ENCODE results near the gene RALB. TPM values are rescaled to one million over a fixed set of nuclear protein-coding genes. Genes with fewer than 3 reads are reported as not detected.
"Not testable (repeated sequence)": the region's sequence is repeated elsewhere in the genome, so short reads cannot be mapped to it uniquely, and the experiment has no call there.

The RALB gene
- polyA plus RNA-seq, 3 donors: 79.5 to 91.4 (median 90.9) TPM

GRCh38 chr2:120313695-120314615 is 61.3 kb downstream of the RALB start:
- DNase-seq (ENCODE audit: low read depth in 3 of 3, low spot score in 2 of 3): no peak

DNA sequence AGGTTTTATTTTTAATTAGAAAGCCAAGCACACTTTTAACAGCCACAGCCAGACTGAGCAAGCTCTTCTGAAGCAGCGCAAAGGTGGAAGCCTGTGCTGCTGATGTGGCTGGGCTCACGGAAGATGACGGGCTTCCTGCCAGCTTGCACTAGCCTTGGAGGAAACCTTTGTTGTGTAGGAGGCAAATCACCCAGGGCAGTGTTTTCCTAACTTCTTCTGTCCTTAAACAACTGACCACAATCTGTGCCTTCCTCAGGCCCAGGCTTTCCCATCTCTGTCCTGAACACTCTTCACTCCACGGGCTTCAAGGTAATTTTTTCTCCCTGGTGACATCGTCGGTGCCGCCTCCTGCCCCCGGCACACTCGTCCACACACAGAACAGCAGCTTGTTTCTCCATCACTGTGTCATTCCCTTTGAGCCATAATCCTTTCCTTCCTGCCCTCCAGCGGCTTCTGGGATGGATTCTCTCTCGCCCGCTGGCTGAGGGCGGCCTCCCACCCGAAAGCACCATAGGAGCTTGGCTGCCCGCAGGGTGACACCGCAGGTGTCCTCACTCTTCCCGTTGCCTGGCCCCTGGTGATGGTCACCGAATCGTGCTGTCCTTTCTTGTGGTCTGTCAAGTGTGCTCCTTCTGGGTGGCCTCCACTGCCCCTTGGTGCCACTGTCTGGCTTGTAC is 62.2 kb downstream of the RALB start:
- DNase-seq (ENCODE audit: low read depth in 3 of 3, low spot score in 2 of 3): no peak

DNA sequence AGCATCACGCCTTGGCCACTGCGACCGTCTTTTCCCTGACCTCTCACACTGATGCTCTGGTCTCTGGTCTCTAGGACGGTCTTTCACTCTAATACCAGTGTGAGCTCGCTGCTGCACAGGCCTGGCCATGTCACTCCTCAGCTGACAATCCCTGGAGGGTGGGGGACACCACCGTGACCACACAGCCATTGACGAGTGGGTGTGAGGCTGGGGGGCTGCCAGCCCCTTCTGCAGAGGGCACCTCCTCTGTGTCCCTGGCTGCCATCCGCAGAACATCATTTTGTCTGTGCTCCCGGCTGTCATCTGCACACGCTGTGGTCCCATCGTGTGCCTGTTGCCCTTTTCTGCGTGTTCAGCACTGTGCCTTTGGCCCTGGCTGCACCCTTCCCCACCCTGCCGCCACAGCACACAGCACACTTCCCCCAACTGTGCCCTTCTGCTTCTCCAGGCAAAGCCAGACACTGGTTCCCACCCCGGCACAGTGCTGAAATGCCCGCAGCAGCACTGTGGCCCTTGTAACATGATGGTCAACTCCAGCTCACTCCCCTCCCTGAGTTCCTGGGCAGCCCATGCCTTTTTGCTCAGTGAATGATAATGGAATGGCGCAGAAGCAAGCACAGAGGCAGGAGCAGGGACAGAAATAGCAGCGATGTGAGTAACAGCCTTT is 62.8 kb downstream of the RALB start:
- no peak for DNase-seq (ENCODE audit: low read depth in 3 of 3, low spot score in 2 of 3)

GRCh38 chr2:120316071-120316470 is 63.4 kb downstream of the RALB start:
- DNase-seq (ENCODE audit: low read depth in 3 of 3, low spot score in 2 of 3): no peak

- DNase-seq (ENCODE audit: low read depth in 3 of 3, low spot score in 2 of 3): no peak
Measured at GRCh38 chr2:120316528-120317179, 64.0 kb downstream of the RALB start.

DNA sequence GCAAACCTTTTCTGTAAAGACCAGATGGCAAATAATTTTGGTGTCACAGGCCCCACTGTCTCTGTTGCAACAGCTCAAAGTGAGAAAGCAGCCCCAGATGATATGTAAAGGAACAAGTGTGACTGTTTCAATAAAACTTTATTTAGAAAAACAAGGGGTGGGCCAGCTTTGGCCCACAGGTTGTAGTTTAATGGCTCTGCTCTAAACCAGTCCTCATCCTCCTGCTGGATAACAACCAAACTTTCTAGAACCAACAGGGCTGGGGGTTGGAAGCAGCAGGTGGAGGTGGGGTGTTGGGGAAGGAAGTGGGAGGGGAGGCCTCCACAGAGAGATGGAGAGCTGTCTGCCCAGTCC is 64.5 kb downstream of the RALB start:
- DNase-seq (ENCODE audit: low read depth in 3 of 3, low spot score in 2 of 3): no peak

- DNase-seq (ENCODE audit: low read depth in 3 of 3, low spot score in 2 of 3): no peak
Measured at GRCh38 chr2:120317916-120318315, 65.3 kb downstream of the RALB start.

DNA sequence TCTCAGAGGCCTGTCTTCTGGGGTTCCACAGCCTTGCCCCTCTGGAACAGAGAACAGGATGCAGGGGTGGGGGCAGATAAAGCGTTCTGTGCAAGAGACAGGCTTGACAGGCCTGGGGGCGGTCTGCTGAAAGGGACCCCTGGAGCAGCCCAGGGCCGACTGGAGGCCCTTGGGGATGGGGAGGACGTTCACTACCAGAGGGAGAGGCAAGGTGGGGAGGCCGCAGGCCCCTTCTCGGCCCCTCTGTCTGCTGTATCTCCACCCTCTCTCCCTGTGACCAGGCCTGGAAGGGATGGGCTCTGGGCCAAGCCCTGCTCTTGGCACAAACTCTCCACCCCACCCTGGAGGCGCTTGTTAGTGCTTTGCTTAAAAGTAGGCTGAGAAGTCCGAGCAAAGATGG is 66.0 kb downstream of the RALB start:
- DNase-seq (ENCODE audit: low read depth in 3 of 3, low spot score in 2 of 3): no peak

DNA sequence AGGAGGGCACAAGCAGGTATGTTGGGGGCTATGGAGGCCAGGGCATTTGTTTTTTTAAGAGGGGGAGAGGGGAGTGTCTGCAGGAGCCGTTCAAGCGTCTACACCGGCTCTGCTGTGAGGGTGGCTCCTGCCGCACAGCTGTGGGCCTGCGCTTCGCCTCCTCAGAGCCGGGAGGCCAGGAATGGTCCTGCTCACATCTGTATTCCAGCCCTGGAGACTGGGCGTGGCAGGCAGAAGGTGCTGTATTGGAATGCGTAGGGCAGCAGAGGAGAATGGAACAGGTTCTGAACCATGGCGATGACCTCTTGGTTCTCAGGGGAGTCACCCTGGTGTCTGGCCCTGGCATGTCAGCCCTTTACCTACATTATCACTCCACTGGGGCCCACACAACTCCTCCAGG is 66.5 kb downstream of the RALB start:
- no peak for DNase-seq (ENCODE audit: low read depth in 3 of 3, low spot score in 2 of 3)

GRCh38 chr2:120319686-120320317 is 67.2 kb downstream of the RALB start:
- DNase-seq (ENCODE audit: low read depth in 3 of 3, low spot score in 2 of 3): no peak

GRCh38 chr2:120320318-120320851 is 67.7 kb downstream of the RALB start:
- DNase-seq (ENCODE audit: low read depth in 3 of 3, low spot score in 2 of 3): no peak

DNA sequence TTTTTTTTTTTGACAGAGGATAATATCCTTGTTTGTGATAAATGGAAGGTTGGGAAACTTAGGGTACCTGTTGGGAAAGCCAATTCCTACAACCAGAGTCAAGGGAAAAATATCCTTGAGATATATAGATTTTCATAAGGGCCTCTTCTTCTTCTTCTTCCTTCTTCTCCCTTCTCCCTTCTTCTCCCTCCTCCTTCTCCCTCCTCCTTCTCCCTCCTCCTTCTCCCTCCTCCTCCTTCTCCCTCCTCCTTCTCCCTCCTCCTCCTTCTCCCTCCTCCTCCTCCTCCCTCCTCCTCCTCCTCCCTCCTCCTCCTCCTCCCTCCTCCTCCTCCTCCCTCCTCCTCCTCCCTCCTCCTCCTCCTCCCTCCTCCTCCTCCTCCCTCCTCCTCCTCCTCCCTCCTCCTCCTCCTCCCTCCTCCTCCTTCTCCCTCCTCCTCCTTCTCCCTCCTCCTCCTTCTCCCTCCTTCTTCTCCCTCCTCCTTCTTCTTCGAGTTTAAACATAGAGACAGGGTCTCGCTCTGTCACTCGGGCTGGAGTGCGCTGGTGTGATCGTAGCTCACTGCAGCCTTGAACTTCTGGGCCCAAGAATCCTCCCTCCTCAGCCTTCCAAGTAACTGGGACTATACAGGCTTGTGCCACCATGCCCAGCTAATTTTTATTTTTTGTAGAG is 68.4 kb downstream of the RALB start:
- DNase-seq (ENCODE audit: low read depth in 3 of 3, low spot score in 2 of 3): not testable (repeated sequence)

GRCh38 chr2:120321721-120322284 is 69.2 kb downstream of the RALB start:
- no peak for DNase-seq (ENCODE audit: low read depth in 3 of 3, low spot score in 2 of 3)

DNA sequence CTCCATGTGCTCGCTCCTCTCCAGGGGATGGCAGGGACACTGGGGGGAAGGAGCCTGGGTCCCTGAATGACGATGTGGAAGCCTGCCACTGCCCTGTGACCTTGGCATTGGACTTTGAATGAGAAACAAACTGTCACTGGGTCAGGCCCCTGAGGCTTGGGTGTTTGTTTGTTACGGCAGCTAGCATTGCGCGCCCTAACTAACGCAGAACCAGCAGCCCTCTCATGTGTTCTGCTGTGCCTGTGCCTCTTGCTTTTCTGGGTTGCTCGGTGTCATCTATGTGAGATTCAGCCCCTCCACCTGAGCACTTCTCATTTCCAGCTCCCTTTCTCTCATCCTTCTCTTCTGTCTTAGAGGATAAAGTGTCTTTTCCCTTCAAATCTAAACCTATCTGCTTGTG is 69.7 kb downstream of the RALB start:
- DNase-seq (ENCODE audit: low read depth in 3 of 3, low spot score in 2 of 3): no peak

DNA sequence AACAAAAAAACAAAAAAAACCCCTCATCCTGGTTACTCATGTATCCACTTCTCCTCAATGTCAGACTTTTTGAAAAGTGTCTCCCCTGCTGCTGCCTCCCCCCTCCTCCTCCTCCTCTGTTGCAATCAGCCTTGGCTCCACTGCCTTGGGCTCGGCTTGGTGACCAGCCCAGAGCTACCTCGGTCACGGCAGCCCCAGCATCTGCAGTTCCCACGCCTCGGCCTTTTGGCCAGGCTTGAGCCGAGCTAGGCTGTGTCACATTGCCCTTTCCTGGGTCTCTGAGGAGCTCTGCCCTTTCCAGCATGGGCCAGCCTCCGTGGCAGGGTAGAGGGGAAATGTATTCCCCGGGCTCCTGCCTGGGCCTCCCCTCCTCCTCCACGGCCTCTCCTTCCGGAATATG is 70.6 kb downstream of the RALB start:
- no peak for DNase-seq (ENCODE audit: low read depth in 3 of 3, low spot score in 2 of 3)

DNA sequence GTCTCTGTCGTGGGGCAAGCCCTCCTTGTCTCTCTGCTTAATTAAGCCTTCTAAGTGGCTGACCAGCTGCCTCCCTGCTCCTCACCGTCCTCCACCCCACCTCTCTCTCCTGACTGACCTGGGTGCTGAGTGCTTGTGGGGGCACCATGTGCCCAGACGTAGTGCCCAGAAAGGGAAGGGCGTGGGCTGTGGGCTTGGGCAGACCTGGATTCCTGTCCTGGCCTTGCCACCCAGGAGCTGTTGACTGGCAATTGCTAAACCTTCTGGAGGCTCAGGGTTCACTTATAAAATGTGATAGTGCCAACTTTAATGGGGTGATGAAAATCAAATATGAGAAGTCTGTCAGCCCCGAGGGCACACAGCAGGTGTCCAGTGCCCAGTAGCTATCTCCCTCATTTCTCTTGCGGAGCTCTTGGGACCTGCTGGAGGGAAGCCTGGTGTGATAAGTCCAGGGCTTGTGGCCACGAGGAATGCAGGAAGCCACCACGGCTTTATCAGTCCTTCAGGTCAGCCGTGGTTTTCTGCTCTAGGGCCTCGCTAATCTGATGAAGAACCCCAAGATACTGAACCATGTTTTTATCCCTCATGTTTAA is 71.3 kb downstream of the RALB start:
- DNase-seq (ENCODE audit: low read depth in 3 of 3, low spot score in 2 of 3): no peak

- no peak for DNase-seq (ENCODE audit: low read depth in 3 of 3, low spot score in 2 of 3)
Measured at GRCh38 chr2:120324933-120325332, 72.3 kb downstream of the RALB start.

DNA sequence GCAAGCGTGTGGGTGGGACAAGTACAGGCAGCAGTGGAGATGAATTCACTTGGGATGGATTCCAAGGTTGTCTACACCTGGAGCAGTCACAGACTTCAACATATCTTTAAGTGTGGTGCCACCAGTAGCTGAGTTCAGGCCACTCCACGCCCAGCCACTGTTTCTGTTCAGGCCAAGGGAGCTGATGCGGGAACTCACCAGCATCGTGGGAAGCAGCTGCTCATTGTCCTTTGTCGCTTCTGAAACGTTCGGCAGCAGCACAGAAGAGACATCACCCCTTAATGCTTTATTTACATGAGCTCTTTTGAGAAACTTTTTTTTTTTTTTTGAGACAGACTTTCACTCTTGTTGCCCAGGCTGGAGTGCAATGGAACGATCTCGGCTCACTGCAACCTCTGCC is 73.4 kb downstream of the RALB start:
- DNase-seq (ENCODE audit: low read depth in 3 of 3, low spot score in 2 of 3): no peak
